ENCODE measurements around the gene FAXDC2.
A peak's percentile ranks its signal among the peaks of the same experiment; 100 is the strongest.

FAXDC2 gene

DNA sequence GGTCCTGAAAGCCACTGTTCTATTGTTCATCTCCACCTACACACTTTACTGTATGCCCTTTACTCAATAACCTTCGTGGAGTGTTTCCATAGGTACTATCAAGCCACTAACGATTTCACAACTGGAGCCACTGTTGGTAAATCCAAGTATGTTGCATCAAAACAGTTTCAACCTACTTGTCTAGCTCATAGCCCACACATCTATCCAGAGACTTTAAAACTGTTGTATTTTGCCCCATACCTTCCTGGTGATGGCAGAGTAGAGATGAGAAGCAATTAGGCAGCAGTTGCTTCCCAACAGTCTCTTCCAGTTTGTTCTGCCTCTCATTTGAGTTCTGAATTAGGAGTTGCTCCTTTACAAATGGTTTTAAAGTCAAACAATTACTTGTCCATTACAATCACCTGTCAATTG lies 607 bp downstream of the FAXDC2 start:
- Mint-ChIP-seq H3K27me3 (ENCODE audit: low read depth) (no peaks in the 10 kb centered on the region), H3K36me3 (ENCODE audit: low read depth) (peaks cover 4% of the 10 kb centered on the region), H3K4me1 (peaks cover 28% of the 10 kb centered on the region), H3K9me3 (no peaks in the 10 kb centered on the region), H3K27ac (peak overlapping the region; percentile 91 to 96 (median 95)), H3K4me3 (peak overlapping the region; percentile 84 to 90 (median 89))
- TF ChIP-seq CTCF (IDR thresholded peaks at IDR 0.05; ENCODE audit: unreplicated experiment in 3 of 3) = no peak

GRCh38 chr5:154849264-154849785 lies 1.1 kb downstream of the FAXDC2 start:
- peaks cover 4% of the 10 kb centered on the region for H3K36me3 Mint-ChIP-seq (ENCODE audit: low read depth)
- peak overlapping the region; percentile 91 to 96 (median 95) for H3K27ac Mint-ChIP-seq
- H3K4me1 Mint-ChIP-seq = peaks cover 28% of the 10 kb centered on the region
- H3K4me3 Mint-ChIP-seq = peak overlapping the region; percentile 84 to 90 (median 89)
- TF ChIP-seq CTCF (IDR thresholded peaks at IDR 0.05; ENCODE audit: unreplicated experiment in 3 of 3) = no peak
- H3K9me3 Mint-ChIP-seq = no peaks in the 10 kb centered on the region
- no peaks in the 10 kb centered on the region for H3K27me3 Mint-ChIP-seq (ENCODE audit: low read depth)

GRCh38 chr5:154844809-154845208 lies 5.6 kb downstream of the FAXDC2 start:
- no peaks in the 10 kb centered on the region for H3K27me3 Mint-ChIP-seq (ENCODE audit: low read depth)
- no peaks in the 10 kb centered on the region for H3K9me3 Mint-ChIP-seq
- H3K4me1 Mint-ChIP-seq = peaks cover 11% of the 10 kb centered on the region

GRCh38 chr5:154842689-154843530 lies 7.5 kb downstream of the FAXDC2 start:
- H3K36me3 Mint-ChIP-seq (ENCODE audit: low read depth) = peaks cover 11% of the 10 kb centered on the region
- H3K27me3 Mint-ChIP-seq (ENCODE audit: low read depth) = no peaks in the 10 kb centered on the region
- H3K27ac Mint-ChIP-seq = peak overlapping the region in 1 of 3 experiments; percentile 27
- TF ChIP-seq CTCF (IDR thresholded peaks at IDR 0.05; ENCODE audit: unreplicated experiment in 3 of 3) = no peak
- peaks cover 3% of the 10 kb centered on the region for H3K4me1 Mint-ChIP-seq
- H3K4me3 Mint-ChIP-seq = no peak overlapping the region
- H3K9me3 Mint-ChIP-seq = no peaks in the 10 kb centered on the region

More at GRCh38 chr5:154844809-154845208, 5.6 kb downstream of the FAXDC2 start:
- TF ChIP-seq CTCF (IDR thresholded peaks at IDR 0.05; ENCODE audit: unreplicated experiment in 3 of 3) = no peak
- Mint-ChIP-seq H3K4me3 (no peak overlapping the region), H3K36me3 (ENCODE audit: low read depth) (peaks cover 4% of the 10 kb centered on the region), H3K27ac (no peak overlapping the region)

DNA sequence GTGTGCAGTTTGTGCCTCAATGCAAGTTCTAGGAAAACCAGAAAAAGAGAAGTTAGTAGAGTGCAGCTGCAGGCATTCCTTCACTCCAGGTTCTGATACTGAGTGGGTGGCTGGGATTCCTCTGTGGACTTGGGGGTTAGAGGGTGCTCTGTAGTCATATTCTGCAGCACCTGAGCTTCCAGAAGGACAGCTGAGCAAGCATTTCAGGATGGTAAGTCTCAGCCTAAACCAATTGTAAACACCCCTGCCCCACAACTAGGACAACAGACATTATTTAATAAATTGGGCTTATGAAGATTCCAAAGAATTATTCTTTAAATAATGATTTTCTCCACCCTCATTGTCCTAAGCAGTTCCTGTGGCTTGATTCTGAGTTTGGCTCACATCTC lies 9.1 kb downstream of the FAXDC2 start:
- Mint-ChIP-seq H3K9me3 (no peaks in the 10 kb centered on the region), H3K27me3 (ENCODE audit: low read depth) (no peaks in the 10 kb centered on the region), H3K4me3 (no peak overlapping the region), H3K4me1 (peaks cover 3% of the 10 kb centered on the region), H3K27ac (no peak overlapping the region), H3K36me3 (ENCODE audit: low read depth) (peaks cover 22% of the 10 kb centered on the region)
- TF ChIP-seq CTCF (IDR thresholded peaks at IDR 0.05; ENCODE audit: unreplicated experiment in 3 of 3) = no peak
